HepG2 (cell line): ENCODE data around the gene CSNK2B. TPM values are rescaled to one million over a fixed set of nuclear protein-coding genes. Genes with fewer than 3 reads are reported as not detected.
A peak's percentile ranks its signal among the peaks of the same experiment; 100 is the strongest.

Experiments used
- FOXP4 ChIP-seq: sonication (generic); formaldehyde crosslinking; IDR thresholded peaks from 2 replicates; pipeline ENCODE4 v1.4.0; 2020; ENCODE audit warnings: missing genetic modification reagents
- HBP1 ChIP-seq: IDR thresholded peaks from 2 replicates; pipeline ENCODE4 v1.6.1; 2016; ENCODE audit warnings: low read depth, control low read depth
- MYC ChIP-seq: sonication (generic); formaldehyde crosslinking; IDR thresholded peaks from 2 replicates; pipeline ENCODE4 v1.9.0; 2021; ENCODE audit warnings: missing genetic modification reagents, borderline replicate concordance
- MZF1 ChIP-seq: sonication (generic); formaldehyde crosslinking; IDR thresholded peaks from 2 replicates; pipeline ENCODE4 v1.8.1; 2023; ENCODE audit warnings: mild to moderate bottlenecking, missing genetic modification reagents, borderline replicate concordance
- NFIB ChIP-seq: sonication (generic); formaldehyde crosslinking; IDR thresholded peaks from 2 replicates; pipeline ENCODE4 v1.9.0; 2021; ENCODE audit warnings: missing genetic modification reagents, mild to moderate bottlenecking, borderline replicate concordance
- PHF21A ChIP-seq: sonication (generic); formaldehyde crosslinking; IDR thresholded peaks from 2 replicates; pipeline ENCODE4 v1.5.0; 2020; ENCODE audit warnings: mild to moderate bottlenecking, missing genetic modification reagents
- SIN3B ChIP-seq: fragments of 150-350 bp; IDR thresholded peaks from 2 replicates; pipeline ENCODE4 v1.6.1; 2014; ENCODE audit warnings: low read length
- SKIL ChIP-seq: sonication (generic); formaldehyde crosslinking; IDR thresholded peaks from 2 replicates; pipeline ENCODE4 v1.8.0; 2022; ENCODE audit warnings: missing genetic modification reagents, mild to moderate bottlenecking, moderate library complexity, borderline replicate concordance
- THAP7 ChIP-seq: sonication (generic); formaldehyde crosslinking; IDR thresholded peaks from 2 replicates; pipeline ENCODE4 v1.8.1; 2023; ENCODE audit warnings: mild to moderate bottlenecking, missing genetic modification reagents
- ZFP41 ChIP-seq: sonication (generic); formaldehyde crosslinking; IDR thresholded peaks from 2 replicates; pipeline ENCODE4 v1.4.0; 2020; ENCODE audit warnings: mild to moderate bottlenecking, missing genetic modification reagents, borderline replicate concordance
- ZFP82 ChIP-seq: sonication (generic); formaldehyde crosslinking; IDR thresholded peaks from 2 replicates; pipeline ENCODE4 v1.5.1; 2020; ENCODE audit warnings: mild to moderate bottlenecking, missing genetic modification reagents, borderline replicate concordance
- ZNF230 ChIP-seq: sonication (generic); formaldehyde crosslinking; IDR thresholded peaks from 2 replicates; pipeline ENCODE4 v1.4.0; 2020; ENCODE audit warnings: mild to moderate bottlenecking, missing genetic modification reagents
- ZNF816 ChIP-seq: sonication (generic); formaldehyde crosslinking; IDR thresholded peaks from 2 replicates; pipeline ENCODE4 v1.8.0; 2022; ENCODE audit warnings: missing genetic modification reagents, mild to moderate bottlenecking, borderline replicate concordance
- ZNF878 ChIP-seq: sonication (generic); formaldehyde crosslinking; IDR thresholded peaks from 2 replicates; pipeline ENCODE4 v1.8.1; 2023; ENCODE audit warnings: mild to moderate bottlenecking, missing genetic modification reagents, moderate library complexity
- polyA plus RNA-seq, 8 experiments: library from polyadenylated mRNA; depleted of rRNA in 3 of 8; stranded (reverse) in 7 of 8; unstranded in 1 of 8; fragments of >200 nt; fragmentation: Illumina TruSeq in 4 of 8; extraction: Trizol in 4 of 8; gene quantifications; 2 replicates each; pipeline versions ENCODE4 v1.2.1 to v1.2.3, GENCODE V29; 2011 to 2016; ENCODE audit warnings: low read depth in 4 of 8, missing spikeins in 1 of 8, mixed read lengths in 1 of 8; ENCODE audit not compliant: insufficient read depth in 1 of 8
- total RNA-seq, 5 experiments: library from RNA; depleted of rRNA; stranded (reverse); fragments of >200 nt; fragmentation: Illumina TruSeq; extraction: Trizol; gene quantifications; 2 replicates each; pipeline ENCODE4 v1.2.3, GENCODE V29; 2016; ENCODE audit warnings: low read depth in 1 of 5
- TF ChIP-seq, protein P1 (sequence below): IDR thresholded peaks from 2 replicates; pipeline ENCODE4 v1.6.1; 2012; ENCODE audit warnings: low read depth, low read length, improper control_type of control experiment
- TF ChIP-seq, protein P2 (sequence below): sonication (generic); formaldehyde crosslinking; IDR thresholded peaks from 2 replicates; pipeline ENCODE4 v1.4.0; 2020; ENCODE audit warnings: mild to moderate bottlenecking, missing genetic modification reagents
- TF ChIP-seq, protein P3 (sequence below): sonication (generic); formaldehyde crosslinking; conservative IDR thresholded peaks from 2 replicates; pipeline ENCODE4 v1.4.0; 2020; ENCODE audit warnings: missing genetic modification reagents

Gene CSNK2B
- total and polyA plus RNA-seq, 2 of the 13 experiments (the other 11 are each of a cell fraction or from before 2014, with no cell fraction given): 111 to 296 TPM

DNA sequence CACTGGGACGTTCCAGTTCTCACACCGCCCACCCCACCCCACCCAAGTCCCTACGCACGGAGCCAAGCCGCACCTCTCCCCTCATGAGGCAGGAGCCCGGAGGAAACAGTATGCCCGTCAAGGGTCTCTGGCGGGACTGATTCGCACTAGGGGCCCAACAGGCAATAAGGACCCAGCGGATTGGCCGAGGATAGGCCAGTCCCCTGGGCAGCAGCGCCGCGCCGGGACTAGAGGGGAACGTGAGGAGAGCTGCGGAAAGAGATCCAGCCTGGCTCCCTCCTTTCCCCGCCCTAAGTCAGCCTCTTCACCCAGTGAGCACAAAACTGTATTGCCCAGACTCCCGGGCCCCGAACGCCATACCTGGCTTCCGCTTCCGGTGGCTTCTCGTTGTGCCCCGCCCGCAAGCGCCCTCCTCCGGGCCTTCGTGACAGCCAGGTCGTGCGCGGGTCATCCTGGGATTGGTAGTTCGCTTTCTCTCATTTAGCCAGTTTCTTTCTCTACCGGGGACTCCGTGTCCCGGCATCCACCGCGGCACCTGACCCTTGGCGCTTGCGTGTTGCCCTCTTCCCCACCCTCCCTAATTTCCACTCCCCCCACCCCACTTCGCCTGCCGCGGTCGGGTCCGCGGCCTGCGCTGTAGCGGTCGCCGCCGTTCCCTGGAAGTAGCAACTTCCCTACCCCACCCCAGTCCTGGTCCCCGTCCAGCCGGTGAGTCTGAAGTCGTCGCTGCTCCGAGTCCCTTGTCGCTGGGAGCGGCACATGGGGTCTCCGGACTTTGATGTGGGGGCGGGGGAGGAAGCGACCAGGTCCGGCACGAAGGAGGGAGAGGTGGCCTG, at the start of gene CSNK2B (continued):
- TF ChIP-seq ZNF816: no peak
- TF ChIP-seq HBP1 (CRISPR knock-in tag): peak; percentile 21; the same call in 1 of the 2 replicates
- TF ChIP-seq FOXP4 (CRISPR knock-in tag): 0 out of 2 replicates have a peak, but pooled peaks have one; percentile 18
- TF ChIP-seq MYC (CRISPR knock-in tag): peak; percentile 74; the same call in 1 of the 2 replicates
- TF ChIP-seq, protein P1, sequence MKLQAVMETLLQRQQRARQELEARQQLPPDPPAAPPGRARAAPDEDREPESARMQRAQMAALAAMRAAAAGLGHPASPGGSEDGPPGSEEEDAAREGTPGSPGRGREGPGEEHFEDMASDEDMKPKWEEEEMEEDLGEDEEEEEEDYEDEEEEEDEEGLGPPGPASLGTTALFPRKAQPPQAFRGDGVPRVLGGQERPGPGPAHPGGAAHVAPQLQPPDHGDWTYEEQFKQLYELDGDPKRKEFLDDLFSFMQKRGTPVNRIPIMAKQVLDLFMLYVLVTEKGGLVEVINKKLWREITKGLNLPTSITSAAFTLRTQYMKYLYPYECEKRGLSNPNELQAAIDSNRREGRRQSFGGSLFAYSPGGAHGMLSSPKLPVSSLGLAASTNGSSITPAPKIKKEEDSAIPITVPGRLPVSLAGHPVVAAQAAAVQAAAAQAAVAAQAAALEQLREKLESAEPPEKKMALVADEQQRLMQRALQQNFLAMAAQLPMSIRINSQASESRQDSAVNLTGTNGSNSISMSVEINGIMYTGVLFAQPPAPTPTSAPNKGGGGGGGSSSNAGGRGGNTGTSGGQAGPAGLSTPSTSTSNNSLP: no peak; the same call in 1 of the 2 replicates
- 0 out of 2 replicates have a peak, but pooled peaks have one; percentile 19 for TF ChIP-seq ZFP41 (CRISPR knock-in tag)
- TF ChIP-seq ZFP82 (CRISPR knock-in tag): no peak
- no peak for TF ChIP-seq SKIL (CRISPR knock-in tag)
- 0 out of 2 replicates have a peak, but pooled peaks have one; percentile 11 for TF ChIP-seq PHF21A (CRISPR knock-in tag)
- TF ChIP-seq NFIB (CRISPR knock-in tag): no peak; the same call in 1 of the 2 replicates
- TF ChIP-seq, protein P2, sequence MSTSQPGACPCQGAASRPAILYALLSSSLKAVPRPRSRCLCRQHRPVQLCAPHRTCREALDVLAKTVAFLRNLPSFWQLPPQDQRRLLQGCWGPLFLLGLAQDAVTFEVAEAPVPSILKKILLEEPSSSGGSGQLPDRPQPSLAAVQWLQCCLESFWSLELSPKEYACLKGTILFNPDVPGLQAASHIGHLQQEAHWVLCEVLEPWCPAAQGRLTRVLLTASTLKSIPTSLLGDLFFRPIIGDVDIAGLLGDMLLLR (CRISPR knock-in tag): peak; percentile 74; the same call in 1 of the 2 replicates
- TF ChIP-seq THAP7: 0 out of 2 replicates have a peak, but pooled peaks have one; percentile 8
- peak; percentile 16; the same call in 1 of the 2 replicates for TF ChIP-seq SIN3B
- peak; percentile 77; the same call in 1 of the 2 replicates for TF ChIP-seq ZNF230 (CRISPR knock-in tag)
- TF ChIP-seq, protein P3, sequence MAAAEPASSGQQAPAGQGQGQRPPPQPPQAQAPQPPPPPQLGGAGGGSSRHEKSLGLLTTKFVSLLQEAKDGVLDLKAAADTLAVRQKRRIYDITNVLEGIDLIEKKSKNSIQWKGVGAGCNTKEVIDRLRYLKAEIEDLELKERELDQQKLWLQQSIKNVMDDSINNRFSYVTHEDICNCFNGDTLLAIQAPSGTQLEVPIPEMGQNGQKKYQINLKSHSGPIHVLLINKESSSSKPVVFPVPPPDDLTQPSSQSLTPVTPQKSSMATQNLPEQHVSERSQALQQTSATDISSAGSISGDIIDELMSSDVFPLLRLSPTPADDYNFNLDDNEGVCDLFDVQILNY: no peak
- TF ChIP-seq ZNF878 (CRISPR knock-in tag): no peak
- no peak for TF ChIP-seq MZF1
